ENCODE data around the gene CADPS2. TPM values are rescaled to one million over a fixed set of nuclear protein-coding genes. Genes with fewer than 3 reads are reported as not detected.
A peak's percentile ranks its signal among the peaks of the same experiment; 100 is the strongest.

Gene CADPS2
- total RNA-seq, 4 donors from 2014 or later, result 27.7 to 46.2 (median 32.6) TPM

GRCh38 chr7:122384528-122384927 is 501.7 kb downstream of the CADPS2 start:
- H3K4me3 ChIP-seq (replicated peaks in 1 of 3), result no peak overlapping the region
- no peaks in the 10 kb centered on the region for H3K9me3 ChIP-seq
- intact Hi-C loops (cut with DNase I), result no loop called here
- TF ChIP-seq POLR2A (IDR thresholded peaks at IDR 0.05) (no peak), CTCF (IDR thresholded peaks at IDR 0.05) (no peak)
- 83 to 94% methylated on average over 1 of the region's 1 CpG for WGBS, 2 donors
- no peaks in the 10 kb centered on the region for H3K27me3 ChIP-seq
- H3K27ac ChIP-seq, result no peak overlapping the region
- H3K36me3 ChIP-seq, result no peaks in the 10 kb centered on the region
- no peak for DNase-seq
- H3K4me1 ChIP-seq, result peaks cover 3 to 11% of the 10 kb centered on the region in 2 donors

GRCh38 chr7:122383934-122384333 is 502.3 kb downstream of the CADPS2 start:
- Histone ChIP-seq H3K9me3 (no peaks in the 10 kb centered on the region), H3K36me3 (no peaks in the 10 kb centered on the region), H3K27me3 (no peaks in the 10 kb centered on the region), H3K27ac (no peak overlapping the region), H3K4me3 (replicated peaks in 1 of 3) (no peak overlapping the region), H3K4me1 (peaks cover 3 to 11% of the 10 kb centered on the region in 2 donors)
- 95 to 96% methylated on average over 3 of the region's 3 CpGs for WGBS, 2 donors
- intact Hi-C loops (cut with DNase I), result no loop called here
- TF ChIP-seq CTCF (IDR thresholded peaks at IDR 0.05) (no peak), POLR2A (IDR thresholded peaks at IDR 0.05) (no peak)
- no peak for DNase-seq

GRCh38 chr7:122380992-122381391 is 505.3 kb downstream of the CADPS2 start:
- intact Hi-C loops (cut with DNase I), result no loop called here
- TF ChIP-seq CTCF (IDR thresholded peaks at IDR 0.05) (no peak), POLR2A (IDR thresholded peaks at IDR 0.05) (no peak)
- Histone ChIP-seq H3K4me3 (replicated peaks in 1 of 3) (no peak overlapping the region), H3K27ac (no peak overlapping the region), H3K27me3 (no peaks in the 10 kb centered on the region), H3K36me3 (no peaks in the 10 kb centered on the region), H3K9me3 (no peaks in the 10 kb centered on the region), H3K4me1 (peaks cover 3 to 11% of the 10 kb centered on the region in 2 donors)
- DNase-seq, result peak in 1 of 2 donors; percentile 3
- 31 to 59% methylated on average over 3 of the region's 3 CpGs for WGBS, 2 donors

- Histone ChIP-seq H3K27ac (no peak overlapping the region), H3K4me3 (replicated peaks in 1 of 3) (no peak overlapping the region), H3K4me1 (peaks cover 3 to 11% of the 10 kb centered on the region in 2 donors), H3K27me3 (no peaks in the 10 kb centered on the region), H3K9me3 (no peaks in the 10 kb centered on the region), H3K36me3 (no peaks in the 10 kb centered on the region)
- no peak for DNase-seq
- TF ChIP-seq CTCF (IDR thresholded peaks at IDR 0.05), result no peak
- no peak for TF ChIP-seq POLR2A (IDR thresholded peaks at IDR 0.05)
- intact Hi-C loops (cut with DNase I), result no loop called here
Measured at GRCh38 chr7:122379491-122379890, 506.8 kb downstream of the CADPS2 start.

GRCh38 chr7:122369756-122370155 is 516.5 kb downstream of the CADPS2 start:
- no peak for DNase-seq
- Histone ChIP-seq H3K36me3 (no peaks in the 10 kb centered on the region), H3K4me3 (replicated peaks in 1 of 3) (no peak overlapping the region), H3K27me3 (no peaks in the 10 kb centered on the region), H3K4me1 (no peaks in the 10 kb centered on the region), H3K27ac (no peak overlapping the region), H3K9me3 (no peaks in the 10 kb centered on the region)
- intact Hi-C loops (cut with DNase I), result no loop called here
- TF ChIP-seq CTCF (IDR thresholded peaks at IDR 0.05), result no peak
